ENCODE results near the gene SPTB. TPM values are rescaled to one million over a fixed set of nuclear protein-coding genes. Genes with fewer than 3 reads are reported as not detected.

The SPTB gene
- total RNA-seq, 1 experiment from 2014 or later = 2.3 TPM

DNA sequence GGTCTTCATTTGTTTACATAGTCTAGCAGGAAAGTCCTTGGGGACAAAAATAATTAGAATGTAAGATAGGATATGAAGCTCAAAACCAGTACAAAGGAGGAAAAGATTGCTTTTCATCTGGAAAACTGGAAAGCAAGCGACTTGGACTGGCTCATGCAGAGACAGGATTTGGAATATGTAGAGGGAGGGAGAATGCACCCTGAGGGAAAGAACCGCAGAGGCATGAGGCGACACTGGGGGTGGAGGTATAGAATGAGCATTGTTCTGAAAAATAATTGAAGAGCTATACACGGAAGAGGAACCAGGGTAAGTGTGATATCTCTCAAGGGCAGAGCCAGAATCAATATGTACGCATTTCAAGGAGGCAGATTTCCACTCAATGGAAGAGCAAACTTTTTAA, 90.0 kb downstream of the SPTB start:
- Histone ChIP-seq H3K18ac (ENCODE audit: insufficient read length, low read depth, low read length) (no peak overlapping the region), H3K79me2 (ENCODE audit: insufficient read depth, low read length) (no peaks in the 10 kb centered on the region), H4K5ac (ENCODE audit: insufficient read length, low read depth, low read length) (no peak overlapping the region), H3K4me2 (ENCODE audit: insufficient read depth, insufficient read length, low read length) (no peak overlapping the region), H3K4me1 (ENCODE audit: insufficient read depth, low read length) (no peaks in the 10 kb centered on the region), H2AFZ (ENCODE audit: low read length) (no peak overlapping the region), H3K79me1 (ENCODE audit: insufficient read depth, low read depth, low read length, poor library complexity, severe bottlenecking) (no peaks in the 10 kb centered on the region), H3K4ac (ENCODE audit: low read depth, low read length) (no peak overlapping the region), H2BK15ac (ENCODE audit: low read depth, low read length) (no peak overlapping the region), H4K91ac (ENCODE audit: insufficient read length, low read depth, low read length) (no peak overlapping the region), H3K27me3 (ENCODE audit: insufficient read depth, low read length) (no peaks in the 10 kb centered on the region), H3K23ac (ENCODE audit: insufficient read length, low read depth, low read length) (no peak overlapping the region), H2BK120ac (ENCODE audit: low read depth, low read length, poor library complexity, severe bottlenecking) (no peak overlapping the region), H2BK20ac (ENCODE audit: low read depth, low read length, poor library complexity, severe bottlenecking) (no peak overlapping the region), H2AK5ac (ENCODE audit: insufficient read length, low read length) (no peak overlapping the region), H3K9me3 (ENCODE audit: control insufficient read depth, low read depth, low read length) (no peaks in the 10 kb centered on the region), H2BK12ac (ENCODE audit: insufficient read length, low read depth, low read length) (no peak overlapping the region), H3K56ac (ENCODE audit: insufficient read length, low read depth, low read length) (no peak overlapping the region), H3K9ac (ENCODE audit: extremely low read depth, insufficient read length, low read length) (no peak overlapping the region), H2BK5ac (ENCODE audit: insufficient read length, low read length) (no peak overlapping the region), H3K27ac (ENCODE audit: insufficient read length, low read depth, low read length) (no peak overlapping the region), H3K14ac (ENCODE audit: insufficient read depth, low read length) (no peak overlapping the region), H4K20me1 (ENCODE audit: control insufficient read depth, insufficient read depth, insufficient read length) (peaks cover 4% of the 10 kb centered on the region), H3T11ph (ENCODE audit: low read length) (no peak overlapping the region), H3K23me2 (ENCODE audit: insufficient read length, low read depth, low read length, poor library complexity, severe bottlenecking) (no peaks in the 10 kb centered on the region), H4K8ac (replicated peaks; ENCODE audit: insufficient read length, low read depth, low read length) (no peak overlapping the region)
- H3K27ac Mint-ChIP-seq = no peak overlapping the region
- H3K9me3 Mint-ChIP-seq = no peaks in the 10 kb centered on the region
- H3K4me3 Mint-ChIP-seq = no peak overlapping the region
- H3K36me3 Mint-ChIP-seq (ENCODE audit: insufficient read depth in 1 of 3, low read depth in 3 of 3) = no peaks in the 10 kb centered on the region; a peak in 1 of 7 replicates
- no CpG with 5 or more reads among the region's 5 CpGs for WGBS (ENCODE audit: extremely low coverage, insufficient read length, low lambda C conversion rate)
- no peak for DNase-seq
- H3K4me1 Mint-ChIP-seq = peaks cover 15 to 17% of the 10 kb centered on the region in 2 experiments
- TF ChIP-seq, protein P1, sequence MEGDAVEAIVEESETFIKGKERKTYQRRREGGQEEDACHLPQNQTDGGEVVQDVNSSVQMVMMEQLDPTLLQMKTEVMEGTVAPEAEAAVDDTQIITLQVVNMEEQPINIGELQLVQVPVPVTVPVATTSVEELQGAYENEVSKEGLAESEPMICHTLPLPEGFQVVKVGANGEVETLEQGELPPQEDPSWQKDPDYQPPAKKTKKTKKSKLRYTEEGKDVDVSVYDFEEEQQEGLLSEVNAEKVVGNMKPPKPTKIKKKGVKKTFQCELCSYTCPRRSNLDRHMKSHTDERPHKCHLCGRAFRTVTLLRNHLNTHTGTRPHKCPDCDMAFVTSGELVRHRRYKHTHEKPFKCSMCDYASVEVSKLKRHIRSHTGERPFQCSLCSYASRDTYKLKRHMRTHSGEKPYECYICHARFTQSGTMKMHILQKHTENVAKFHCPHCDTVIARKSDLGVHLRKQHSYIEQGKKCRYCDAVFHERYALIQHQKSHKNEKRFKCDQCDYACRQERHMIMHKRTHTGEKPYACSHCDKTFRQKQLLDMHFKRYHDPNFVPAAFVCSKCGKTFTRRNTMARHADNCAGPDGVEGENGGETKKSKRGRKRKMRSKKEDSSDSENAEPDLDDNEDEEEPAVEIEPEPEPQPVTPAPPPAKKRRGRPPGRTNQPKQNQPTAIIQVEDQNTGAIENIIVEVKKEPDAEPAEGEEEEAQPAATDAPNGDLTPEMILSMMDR (conservative IDR thresholded peaks at IDR 0.05) = no peak
- H3K27me3 Mint-ChIP-seq (ENCODE audit: low read depth) = no peaks in the 10 kb centered on the region
